Dermis microvascular lymphatic vessel endothelial cell (primary cell): Measurements from ENCODE around the gene ROCK2. TPM values are rescaled to one million over a fixed set of nuclear protein-coding genes. Genes with fewer than 3 reads are reported as not detected.

Source experiments
- DNase-seq, 2 donors: peaks; one replicate each; pipeline versions ENCODE4 v3.0.0 to v3.0.0-alpha.2; 2010; ENCODE audit warnings: low read depth in 2 of 2
- total RNA-seq: library from RNA; depleted of rRNA; stranded (reverse); fragments of >200 nt; gene quantifications from 2 replicates; pipeline ENCODE4 v1.2.1, GENCODE V29; 2014

Gene ROCK2
- total RNA-seq, 1 donor from 2014 or later = 39.0 TPM

DNA sequence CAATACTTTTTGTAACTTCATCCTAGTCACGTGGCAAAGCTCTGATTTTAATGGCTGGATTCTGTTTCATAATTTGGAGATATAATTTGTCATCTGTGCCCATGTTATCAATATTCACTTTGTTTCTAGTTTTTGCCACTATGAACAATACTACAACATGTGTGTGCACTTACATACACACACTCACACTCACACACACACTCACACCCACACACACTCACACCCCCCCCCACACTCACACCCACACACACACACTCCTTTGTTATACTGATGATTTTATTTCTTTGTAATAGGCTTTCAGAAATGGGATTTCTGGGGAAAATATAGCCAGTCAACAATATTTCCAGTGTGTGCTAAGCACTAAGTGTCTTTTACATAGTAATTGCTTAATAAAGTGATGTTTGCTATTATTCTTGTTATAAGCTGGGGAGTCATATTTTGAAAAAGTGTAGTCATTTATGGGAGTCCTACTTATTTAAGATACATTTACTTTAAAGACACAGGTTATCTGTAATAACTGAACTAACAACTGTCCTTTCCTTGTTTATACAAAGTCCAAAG lies 22.8 kb upstream of the ROCK2 start:
- DNase-seq = no peak

GRCh38 chr2:11366326-11366741 lies 21.9 kb upstream of the ROCK2 start:
- no peak for DNase-seq

DNA sequence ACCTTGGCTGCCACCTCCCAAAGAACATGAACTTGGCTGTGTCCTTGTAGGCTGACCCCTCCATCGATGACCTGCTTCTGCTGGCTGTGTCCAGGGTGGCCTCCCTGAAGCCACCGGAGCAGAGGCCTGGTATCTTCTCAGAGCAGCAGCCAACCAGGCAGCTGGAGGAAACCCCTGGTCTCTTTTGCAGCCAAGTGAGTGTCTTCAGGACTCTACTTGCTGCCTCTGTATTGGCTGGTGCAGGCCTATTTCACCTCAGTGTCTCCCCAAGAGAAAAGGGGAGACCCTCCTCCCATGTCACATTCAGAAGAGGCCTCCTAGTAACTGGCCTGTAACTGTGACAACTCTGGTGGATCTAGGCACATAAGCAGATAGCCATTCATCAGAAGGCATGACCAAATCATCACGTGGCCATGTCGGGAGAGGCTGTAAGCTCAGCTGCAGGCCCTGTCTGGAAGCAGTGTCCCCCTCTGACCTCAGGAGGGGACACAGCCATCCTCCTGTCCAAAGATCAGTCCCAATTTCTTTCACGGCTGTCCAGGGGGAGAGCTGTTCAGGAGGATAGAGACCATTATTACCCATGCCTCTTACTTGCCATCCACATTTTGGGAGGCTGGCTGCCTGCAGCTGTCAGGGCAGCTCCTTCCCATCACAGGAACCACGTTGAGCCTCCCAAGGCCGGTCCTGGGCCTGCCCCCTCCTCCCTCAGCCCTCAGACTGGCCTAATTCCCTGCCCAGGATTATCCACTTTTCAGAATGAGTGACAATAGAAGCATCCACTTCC lies 20.9 kb upstream of the ROCK2 start:
- DNase-seq = no peak

DNA sequence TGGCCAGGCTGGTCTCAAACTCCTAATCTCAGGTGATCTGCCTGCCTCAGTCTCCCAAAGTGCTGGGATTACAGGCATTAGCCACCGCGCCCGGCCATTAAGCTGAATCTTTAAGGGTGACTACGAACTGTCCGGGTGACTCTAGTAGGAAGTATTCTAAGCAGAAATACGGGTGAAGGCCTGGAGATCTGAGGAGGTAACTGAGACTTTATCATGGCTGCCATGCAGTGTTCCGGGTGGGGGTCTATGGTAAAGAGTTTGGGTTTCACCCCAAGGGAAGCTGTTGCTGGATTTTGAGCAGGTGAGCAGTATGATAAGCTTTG lies 20.1 kb upstream of the ROCK2 start:
- no peak for DNase-seq

DNA sequence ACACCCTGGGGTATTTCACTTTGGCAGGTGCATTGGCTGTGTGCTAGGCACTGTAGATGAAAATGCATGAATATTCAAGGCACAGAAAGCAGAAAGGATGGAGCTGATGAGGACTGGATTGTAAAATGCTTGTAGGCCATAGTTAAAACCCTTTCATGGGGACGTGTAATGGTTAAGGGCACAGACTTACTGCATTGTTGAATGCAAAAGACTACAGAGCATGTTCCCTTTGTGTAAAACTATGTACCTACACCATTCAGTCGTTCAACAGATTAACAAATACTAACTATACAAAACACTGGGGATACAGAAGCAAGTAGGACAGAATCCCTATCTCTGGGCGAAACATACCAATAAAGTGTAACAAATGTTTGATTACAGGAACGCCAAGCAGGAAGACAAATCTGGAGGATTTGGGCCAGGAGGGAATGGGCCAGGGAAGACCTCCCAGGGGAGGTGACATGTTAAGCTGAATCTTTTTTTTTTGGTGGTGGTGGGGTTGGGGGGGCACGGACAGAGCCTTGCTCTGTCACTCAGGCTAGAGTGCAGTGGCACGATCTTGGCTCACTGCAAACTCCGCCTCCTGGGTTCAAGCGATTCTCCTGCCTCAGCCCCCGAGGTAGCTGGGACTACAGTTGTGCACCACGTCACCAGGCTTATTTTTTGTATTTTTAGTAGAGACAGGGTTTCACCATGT lies 19.6 kb upstream of the ROCK2 start:
- DNase-seq = no peak

- DNase-seq = no peak
Observed at GRCh38 chr2:11359865-11360264, 15.4 kb upstream of the ROCK2 start.

GRCh38 chr2:11357428-11357972 lies 13.1 kb upstream of the ROCK2 start:
- no peak for DNase-seq

- DNase-seq = no peak
Observed at GRCh38 chr2:11356764-11357163, 12.3 kb upstream of the ROCK2 start.

- DNase-seq = no peak
Observed at GRCh38 chr2:11355194-11356053, 11.0 kb upstream of the ROCK2 start.

- no peak for DNase-seq
Observed at GRCh38 chr2:11354363-11355154, 10.1 kb upstream of the ROCK2 start.

DNA sequence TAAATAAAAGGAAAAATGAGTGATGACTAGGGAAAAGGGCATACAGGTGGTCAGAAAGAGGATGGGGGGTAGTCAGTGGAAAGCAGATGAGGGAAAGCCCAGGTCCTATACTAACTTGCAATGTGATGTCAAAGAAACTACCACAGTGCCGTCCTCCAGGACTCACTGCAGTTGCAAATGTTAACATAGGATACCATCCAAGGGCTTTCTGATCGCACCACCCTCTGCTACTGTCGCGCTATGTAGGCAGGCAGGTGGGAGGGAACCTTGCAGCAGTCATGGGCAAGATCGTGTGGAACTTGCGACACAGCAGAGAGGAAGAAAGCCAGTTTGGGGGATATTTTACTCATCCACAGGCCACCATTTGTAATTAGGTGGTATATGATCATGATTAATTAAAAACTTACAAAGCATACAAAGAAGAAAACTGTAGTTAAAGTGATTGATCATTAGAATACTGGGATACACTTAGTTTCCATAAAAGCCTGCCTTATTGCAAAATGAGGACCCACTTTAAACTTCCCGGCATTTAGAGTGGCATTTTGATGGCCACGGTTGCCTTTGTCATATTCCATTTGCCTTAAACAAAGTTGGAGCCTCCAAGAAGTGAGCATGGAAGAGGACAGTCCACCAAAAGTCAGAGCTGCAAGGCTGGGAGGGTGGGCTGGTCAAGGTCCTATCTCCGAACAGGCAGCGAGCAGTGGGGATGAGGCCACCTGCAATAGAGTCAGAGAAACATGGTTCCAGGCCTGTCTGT lies 8.5 kb upstream of the ROCK2 start:
- DNase-seq = no peak

GRCh38 chr2:11348209-11348749 lies 3.8 kb upstream of the ROCK2 start:
- peak; percentile 71 to 91 for DNase-seq

DNA sequence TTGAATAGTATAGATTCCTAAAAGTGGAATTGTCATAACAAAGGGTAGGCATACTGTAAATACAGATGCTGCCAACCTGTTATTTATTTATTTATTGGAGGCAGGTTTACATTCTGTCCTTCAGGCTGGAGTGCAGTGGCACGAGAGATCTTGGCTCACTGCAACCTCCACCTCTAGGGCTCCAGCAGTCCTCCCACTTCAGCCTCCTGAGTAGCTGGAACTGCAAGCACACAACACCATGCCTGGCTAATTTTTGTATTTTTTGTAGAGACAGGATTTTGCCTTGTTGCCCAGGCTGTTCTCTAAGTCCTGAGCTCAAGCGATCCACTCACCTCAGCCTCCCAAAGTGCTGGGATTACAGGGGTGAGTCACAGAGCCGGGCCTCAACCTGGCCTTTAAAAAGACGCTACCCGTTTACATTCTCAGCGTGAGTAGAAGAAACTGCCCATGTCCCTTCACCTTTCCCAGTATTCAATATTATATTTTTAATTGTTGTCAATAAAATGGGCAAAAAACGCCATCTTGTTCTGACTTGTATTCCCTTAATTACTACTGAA lies 3.0 kb upstream of the ROCK2 start:
- no peak for DNase-seq

DNA sequence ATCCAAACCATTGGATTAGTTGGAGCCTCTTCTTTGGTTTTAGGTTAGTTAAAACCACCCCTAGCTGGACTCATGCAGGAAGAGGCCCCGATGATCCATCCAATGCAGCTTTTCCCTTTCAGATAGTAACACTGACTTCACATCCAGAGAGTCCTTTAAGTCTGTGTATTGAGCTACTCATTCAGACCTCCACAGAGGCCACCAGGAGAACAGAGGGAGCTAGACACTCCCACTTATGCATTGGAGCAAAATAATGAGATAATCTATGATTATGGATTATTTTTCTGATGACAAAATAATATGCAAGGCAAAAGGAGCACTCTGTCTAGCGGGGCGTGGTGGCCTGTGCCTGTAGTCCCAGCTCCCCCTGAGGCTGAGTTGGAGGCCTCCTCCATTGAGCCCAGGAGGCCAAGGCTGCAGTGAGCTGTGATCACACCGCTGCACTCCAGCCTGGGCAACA lies 1.6 kb upstream of the ROCK2 start:
- DNase-seq = no peak

GRCh38 chr2:11344956-11345677 lies 681 bp upstream of the ROCK2 start:
- DNase-seq = peak; percentile 25 to 68

- peak; percentile 29 to 55 for DNase-seq
Observed at GRCh38 chr2:11343650-11344341, 640 bp downstream of the ROCK2 start.

DNA sequence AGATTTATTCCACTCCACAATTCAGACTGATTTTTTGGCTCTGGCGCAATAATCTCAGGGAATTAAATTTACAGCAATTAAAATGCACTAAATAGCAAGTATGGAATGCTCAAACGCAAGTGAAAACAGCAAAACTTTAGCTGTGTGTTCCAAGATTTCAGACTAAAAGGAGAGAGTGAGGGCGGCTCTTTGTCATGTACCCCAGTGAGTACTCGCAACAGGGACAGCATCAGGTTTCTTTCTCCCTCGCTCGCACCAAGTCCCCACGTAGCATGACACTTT lies 1.1 kb downstream of the ROCK2 start:
- DNase-seq = no peak
